GM19035 (cell line): ENCODE measurements around the gene TMOD3.
"Not testable (repeated sequence)": the region's sequence is repeated elsewhere in the genome, so short reads cannot be mapped to it uniquely, and the experiment has no call there.

Source experiments
- ATAC-seq: cut with Tn5 transposase; IDR thresholded peaks from one replicate; pipeline ENCODE4 v1.9.1; 2021; ENCODE audit not compliant: unreplicated experiment

TMOD3 gene

DNA sequence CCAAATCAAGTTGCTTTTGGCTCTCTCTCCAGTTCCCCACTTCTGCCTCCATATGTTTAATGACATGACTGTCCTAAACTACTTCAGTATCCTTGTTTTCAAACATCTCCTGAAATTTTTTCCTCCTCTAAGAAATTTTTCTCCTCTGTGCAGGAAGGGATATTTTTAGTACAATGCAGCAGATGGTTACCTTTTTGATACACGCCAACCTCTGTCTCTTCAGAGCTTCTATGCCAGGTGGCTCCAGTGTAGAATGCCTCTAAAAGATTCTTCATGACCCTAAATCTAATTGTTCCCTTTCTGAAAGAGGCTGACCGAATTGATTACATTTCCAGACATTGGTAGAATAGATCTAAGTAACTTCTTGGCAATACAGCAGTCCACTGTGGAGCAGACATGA is 33.7 kb downstream of the TMOD3 start:
- ATAC-seq, result no peak

DNA sequence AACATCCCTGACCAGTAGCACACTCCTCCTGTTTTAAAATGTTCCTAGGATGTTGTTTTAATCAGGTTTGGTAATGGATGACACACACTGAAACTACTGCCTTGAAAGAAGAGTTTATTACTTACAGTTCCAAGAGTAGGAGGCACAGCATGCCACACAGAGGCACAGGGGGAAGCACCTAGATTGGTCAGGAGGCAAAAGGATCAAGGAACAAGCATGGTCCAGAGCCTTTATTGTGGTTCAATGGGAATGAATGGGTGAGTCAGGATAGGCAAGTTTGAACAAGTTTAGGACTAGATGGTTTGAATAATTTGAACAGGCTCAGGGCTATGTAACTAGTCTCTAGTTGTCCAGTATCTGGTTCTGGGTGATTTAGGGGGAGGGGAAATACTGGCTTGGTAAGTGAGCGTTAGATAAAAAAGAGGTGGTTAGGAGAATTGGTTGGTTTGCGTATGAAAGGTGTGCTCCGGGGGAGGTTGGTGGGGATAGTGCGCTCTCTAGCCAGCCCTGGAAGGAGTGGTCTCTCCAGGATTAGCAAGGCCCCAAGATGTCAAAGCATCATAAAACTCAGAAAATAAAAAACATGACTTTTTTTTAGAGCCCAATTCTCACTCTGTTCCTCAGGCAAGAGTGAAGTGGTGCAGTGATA is 35.1 kb downstream of the TMOD3 start:
- ATAC-seq, result no peak

DNA sequence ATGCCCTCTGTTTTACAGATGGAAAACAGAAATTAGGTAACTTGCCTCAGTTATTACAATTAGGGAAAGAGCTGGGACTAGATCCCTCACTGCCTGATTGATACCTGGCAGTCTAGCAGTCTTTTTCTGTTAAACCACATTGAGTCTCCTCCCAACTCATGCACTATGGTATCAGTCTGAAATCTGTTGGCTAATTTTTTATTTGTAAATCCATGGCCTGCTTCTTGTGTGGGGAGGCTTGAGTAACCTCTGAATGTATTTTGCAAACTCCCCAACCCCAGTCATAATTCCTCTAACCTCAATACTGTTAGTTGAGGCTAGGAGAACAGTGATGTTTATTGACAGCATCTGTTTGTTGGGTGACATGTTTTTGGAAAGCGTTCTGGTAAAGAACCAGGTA is 35.9 kb downstream of the TMOD3 start:
- no peak for ATAC-seq

DNA sequence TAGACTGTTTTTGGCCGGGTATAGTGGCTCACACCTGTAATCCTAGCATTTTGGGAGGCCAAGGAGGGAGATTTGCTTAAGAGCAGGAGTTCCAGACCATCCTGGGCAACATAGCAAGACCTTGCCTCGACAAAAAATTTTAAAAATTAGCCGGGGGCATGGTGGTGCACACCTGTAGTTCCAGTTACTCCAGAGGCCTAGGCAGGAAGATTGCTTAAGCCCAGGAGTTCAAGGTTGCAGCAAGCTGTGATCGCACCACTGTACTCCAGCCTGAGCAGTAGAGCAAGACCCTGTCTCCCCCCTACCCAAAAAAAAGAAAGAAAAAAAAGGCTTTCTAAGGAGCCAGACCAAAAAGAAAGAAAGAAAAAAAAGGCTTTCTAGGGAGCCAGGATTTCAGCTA is 36.7 kb downstream of the TMOD3 start:
- ATAC-seq, result no peak

DNA sequence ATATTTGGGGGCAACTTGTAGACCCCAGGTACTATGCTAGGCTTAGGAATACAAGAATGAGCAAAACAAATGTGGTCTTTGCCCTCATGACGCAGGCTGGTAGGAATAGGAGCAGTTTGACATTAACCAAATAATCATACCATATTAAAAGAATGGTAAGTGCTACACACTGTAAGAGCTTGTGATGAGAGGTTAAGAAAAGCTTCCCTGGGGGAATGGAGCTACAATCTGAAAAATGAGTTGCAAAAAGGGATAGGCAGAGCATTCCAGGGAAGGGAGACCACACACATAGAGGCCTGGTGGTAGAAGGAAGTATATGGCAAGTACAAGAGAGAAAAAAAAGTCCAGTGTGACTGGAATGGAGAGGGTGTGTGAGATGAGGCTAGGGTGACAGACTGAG is 37.3 kb downstream of the TMOD3 start:
- ATAC-seq, result no peak

DNA sequence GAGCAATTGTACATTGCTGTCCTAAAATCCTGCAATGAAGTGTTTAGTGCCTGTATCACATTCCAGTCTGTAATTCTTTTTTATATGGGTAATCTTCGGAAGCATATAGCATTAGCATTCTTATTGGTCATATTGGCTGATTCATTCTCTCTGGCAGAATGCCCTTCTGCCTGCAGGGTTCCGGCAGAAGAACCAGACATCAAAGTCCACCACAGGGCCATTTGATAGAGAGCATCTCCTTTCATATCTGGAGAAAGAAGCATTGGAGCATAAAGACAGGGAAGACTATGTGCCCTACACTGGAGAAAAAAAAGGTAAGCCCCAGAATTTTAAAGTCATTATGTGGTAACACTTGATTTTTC is 39.6 kb downstream of the TMOD3 start:
- no peak for ATAC-seq

DNA sequence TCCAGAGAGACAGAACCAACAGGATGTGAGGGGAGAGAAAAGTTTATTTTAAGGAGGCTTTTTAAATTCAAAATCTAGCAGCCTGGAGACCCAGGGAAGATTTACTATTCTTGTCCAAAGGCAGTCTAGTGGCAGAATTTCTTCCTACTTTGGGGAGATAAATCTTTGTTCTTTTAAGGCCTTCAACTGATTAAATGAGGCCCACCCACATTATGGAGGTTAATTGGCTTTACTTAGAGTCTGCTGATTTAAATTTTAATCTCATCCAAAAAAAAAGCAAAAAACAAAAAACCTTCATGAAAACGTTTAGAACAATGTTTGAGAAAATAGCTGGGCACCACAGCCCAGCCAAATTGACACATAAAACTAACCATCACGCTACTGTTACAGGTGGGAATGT is 41.3 kb downstream of the TMOD3 start:
- no peak for ATAC-seq

DNA sequence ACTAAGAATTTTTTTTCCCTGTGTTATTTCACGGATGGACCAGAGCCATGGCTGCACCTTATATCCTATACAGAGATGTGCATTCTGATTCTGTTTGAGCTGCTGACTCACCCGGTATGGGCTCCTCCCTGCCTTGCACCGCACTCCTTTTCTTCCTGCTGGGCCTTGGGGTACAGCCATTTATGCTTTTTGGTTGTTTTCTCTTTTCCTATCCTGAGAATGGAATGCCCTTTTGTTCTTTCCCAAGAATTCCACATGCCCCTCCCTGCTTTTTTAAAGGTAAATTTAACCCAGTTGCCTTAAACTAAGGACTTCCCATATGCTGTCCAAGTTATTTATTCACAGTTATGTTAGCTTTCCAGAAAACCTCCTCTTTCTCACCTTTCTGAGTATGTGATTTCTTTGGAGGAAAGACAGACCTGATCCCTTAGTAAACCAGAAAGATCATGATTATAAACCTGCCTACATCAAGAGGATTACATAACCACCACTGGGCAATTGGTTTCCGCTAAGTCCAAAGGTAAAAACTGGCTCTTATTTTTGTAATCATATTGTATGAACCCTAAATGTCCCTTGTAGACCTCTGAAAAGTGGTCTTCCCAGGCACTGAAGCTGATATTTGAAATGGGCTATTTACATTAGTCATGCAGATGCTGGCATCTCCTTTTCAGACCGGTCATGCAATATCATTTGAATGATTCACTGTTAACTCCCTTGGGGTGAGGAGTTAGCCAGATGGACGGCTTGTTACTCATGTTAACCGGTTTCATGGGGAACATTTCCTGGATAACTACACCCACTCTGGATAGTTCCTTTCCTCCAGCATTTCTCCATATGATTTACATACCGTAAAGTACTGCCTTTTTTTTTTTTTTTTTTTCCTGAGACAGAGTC is 45.5 kb downstream of the TMOD3 start:
- ATAC-seq, result no peak

DNA sequence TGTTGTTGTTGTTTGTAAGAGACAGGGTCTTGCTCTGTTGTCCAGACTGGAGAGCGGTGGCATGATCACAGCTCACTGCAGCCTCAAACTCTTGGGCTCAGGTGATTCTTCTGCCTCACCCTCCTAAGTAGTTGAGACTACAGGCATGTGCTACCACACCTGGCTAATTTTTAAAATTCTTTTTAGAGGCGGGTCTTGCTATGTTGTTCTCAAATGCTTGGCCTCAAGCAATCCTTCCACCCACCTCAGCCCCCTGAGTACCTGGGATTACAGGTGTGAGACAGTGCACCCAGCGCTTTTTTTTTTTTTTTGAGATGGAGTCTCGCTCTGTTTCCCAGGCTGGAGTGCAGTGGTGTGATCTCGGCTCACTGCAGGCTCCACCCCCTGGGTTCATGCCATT is 46.7 kb downstream of the TMOD3 start:
- no peak for ATAC-seq

DNA sequence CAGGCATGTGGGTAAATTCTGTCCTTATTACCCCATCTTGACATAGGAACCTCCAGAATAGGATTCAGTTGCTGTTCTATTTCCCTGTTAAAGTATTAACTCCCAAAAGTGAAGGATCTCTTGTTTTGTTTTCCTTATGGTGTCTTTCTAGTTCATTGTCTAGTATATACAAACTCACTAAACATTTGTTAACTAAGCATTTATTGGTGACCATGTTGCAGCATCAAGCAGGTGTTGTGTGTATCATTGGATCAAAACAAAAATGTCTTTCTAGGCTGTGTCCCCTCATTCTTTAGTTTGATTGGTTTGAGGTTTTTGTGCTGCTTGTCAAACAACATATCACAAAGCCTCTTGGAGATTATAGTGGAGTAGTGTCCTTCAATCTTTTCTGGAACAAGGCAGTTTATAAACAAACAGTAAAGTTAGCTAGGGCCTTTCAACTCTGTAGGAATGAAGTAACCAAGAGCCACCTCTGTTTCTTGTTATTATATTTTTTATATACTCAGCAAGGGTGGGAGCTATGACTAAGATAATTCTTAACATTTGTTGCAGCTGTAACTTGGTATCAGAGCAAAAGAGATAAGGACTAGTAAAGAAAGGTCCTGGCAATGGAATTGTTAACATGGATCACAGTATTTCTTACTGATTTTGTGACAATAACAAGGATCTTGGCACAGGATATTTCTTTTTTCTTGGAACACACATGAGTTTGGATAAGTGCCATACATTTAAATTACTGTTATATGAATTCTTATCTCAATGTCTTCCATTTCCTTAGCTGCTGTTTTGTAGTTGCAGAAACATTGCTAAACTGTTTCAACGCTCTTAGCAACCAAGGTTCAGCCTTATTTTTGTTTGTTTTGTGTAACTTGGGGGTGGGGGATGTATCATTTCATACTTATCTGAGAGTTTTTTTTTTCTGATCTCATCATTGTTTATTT is 49.3 kb downstream of the TMOD3 start:
- no peak for ATAC-seq

DNA sequence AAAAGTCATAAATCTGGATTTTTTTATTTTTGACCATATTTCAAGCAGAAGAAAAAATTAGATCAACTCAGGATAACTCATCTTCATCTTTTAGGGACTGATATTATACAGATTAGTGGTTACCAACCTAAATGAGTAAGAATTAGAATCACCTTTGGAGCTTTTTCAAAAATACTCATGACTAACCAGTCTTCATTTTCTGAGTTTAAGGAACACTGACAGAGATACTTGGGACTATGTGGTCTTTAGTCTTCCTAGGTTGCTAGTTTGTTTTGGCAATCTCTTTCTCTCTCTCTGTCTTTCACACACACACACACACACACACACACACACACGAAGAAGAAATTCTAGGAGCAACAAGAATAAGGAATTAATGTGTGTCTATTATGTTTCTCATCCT is 50.1 kb downstream of the TMOD3 start:
- no peak for ATAC-seq

DNA sequence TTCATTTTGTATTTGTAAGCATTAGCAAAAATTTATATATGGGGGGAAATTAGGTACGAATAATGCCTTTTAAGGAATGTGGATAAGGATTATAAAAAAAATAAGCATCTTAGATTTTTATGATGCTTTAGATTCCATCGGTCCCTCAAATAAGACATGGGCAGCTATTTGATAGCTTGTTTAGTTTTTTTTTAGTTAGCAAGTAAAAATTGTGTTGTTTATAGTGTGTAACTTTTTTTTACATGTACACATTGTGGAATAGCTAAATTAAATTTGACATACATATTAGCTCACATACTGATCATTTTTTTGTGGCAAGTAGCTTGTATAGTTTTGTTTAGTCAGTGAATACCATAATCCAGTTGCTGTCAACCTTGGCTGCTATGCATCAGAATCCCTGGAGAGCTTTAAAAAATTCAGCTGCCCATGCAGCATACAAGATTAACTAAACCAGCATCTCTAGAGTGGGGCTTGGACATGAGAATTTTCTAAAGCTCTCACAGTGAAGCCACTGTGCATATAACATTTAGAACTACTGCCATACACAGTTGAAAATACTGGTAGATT is 53.9 kb downstream of the TMOD3 start:
- ATAC-seq, result no peak

DNA sequence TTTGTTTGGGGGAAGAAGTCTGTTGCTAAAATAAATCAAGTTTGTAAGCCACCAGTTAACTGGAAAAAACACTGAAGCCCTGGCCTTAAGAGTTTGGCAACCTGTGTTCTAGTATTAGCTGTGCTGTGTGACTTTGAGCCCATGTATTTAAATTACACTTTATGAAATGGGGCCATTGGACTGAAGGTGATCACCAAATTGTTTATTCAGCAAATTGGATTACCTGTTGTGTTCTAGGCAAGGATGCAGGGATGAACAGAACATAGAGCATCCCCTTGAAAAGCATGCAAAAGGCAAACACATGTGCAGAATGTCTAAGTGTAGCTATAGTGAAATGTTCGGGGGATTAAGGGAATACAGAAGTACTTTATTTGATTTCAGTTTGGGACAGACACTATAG is 54.6 kb downstream of the TMOD3 start:
- ATAC-seq, result no peak

DNA sequence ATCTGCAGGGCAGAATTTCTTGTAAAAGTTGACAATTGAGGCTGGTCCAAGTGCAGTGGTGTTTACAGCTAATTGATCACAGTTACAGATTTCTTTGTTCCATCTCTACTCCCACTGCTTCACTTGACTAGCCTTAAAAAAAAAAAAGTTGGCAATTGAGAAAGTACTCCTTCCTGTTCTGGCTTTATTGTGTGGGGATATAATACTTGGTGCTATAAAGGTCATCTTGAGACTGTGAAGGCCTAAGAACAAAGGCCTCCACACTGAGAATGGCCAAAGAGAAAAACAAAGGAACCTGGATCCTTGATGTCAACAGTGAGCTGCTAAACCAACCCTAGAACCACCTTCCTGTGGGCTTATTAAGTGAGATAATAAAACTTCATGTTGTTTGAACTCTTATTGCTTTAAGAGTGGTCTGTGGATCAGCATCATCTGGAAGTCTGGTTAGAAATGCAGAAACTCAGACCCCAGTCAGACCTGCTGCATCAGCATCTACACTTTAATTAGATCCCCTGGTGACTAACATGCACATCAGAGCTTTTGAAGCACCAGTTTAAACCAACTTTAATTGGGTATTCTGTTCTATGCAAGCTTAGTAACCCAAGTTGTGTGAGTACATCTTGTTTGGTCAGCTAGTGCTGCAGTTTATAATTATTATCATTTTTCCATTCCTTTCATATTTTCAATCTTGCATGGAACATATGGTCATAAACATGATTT is 55.2 kb downstream of the TMOD3 start:
- no peak for ATAC-seq

DNA sequence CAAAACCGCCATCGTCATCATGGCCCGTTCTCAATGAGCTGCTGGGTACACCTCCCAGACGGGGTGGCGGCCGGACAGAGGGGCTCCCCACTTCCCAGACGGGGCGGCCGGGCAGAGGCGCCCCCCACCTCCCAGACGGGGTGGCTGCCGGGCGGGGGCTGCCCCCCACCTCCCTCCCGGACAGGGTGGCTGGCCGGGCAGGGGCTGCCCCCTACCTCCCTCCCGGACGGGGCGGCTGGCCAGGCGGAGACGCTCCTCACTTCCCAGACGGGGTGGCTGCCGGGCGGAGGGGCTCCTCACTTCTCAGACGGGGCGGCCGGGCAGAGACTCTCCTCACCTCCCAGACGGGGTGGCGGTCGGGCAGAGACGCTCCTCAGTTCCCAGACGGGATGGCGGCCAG is 56.3 kb downstream of the TMOD3 start:
- ATAC-seq, result not testable (repeated sequence)

DNA sequence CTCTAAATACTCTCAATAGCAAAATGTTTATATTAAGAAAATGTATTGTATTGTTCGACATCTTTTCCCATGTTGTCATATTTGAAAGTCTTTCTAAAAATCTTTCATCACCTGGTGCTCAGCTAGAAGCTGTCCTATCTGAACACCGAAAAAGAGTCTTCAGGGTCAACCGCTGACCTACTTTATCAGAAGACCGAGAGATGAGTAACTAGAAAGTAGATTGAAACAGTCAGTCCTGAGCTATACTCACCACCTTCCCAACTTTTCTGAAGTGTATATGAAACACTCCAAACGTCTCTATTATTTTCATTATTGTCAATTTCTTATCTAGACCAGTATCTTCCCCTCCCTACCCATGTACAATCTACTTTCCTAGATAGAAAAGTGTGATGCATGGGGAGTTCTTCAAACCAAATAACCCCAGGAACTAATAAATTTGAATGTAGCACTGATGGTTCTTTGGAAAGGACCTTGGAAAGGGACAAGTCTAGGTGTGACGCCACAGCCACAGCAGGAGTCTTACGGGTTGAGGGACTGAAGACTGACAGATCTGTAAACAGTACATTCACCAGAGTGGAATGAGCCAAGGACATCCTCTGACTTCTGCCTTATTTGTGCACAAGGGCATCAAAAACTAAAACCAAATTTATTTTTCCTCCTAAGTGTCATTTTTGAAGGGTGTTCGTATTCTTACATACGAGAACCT is 58.6 kb downstream of the TMOD3 start:
- ATAC-seq, result no peak

DNA sequence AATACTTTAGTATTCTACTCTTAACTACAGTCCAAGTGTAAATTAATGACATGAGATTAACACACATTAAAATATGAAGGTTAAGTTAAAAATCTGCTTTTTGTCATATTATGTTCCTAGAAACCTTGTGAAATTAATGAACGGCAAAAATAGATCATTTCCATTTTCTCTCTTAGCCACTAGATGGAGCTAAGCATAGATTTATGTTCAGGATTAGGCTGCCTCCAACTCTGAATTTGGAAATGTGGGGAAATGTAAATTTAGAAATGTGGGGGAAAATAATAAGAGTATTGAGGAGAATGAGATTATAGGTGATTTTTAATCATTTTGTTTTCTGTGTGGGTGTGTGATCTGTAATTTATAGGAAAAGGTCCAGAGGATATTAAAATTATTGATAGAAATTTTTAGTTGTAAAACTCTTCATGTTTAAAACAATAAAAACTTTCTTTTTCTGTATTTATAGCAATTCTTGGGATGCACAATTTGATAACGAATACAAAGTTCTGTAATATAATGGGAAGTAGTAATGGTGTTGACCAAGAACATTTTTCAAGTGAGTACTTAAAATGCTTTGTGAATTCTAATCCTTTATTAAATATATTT is 59.2 kb downstream of the TMOD3 start:
- no peak for ATAC-seq

DNA sequence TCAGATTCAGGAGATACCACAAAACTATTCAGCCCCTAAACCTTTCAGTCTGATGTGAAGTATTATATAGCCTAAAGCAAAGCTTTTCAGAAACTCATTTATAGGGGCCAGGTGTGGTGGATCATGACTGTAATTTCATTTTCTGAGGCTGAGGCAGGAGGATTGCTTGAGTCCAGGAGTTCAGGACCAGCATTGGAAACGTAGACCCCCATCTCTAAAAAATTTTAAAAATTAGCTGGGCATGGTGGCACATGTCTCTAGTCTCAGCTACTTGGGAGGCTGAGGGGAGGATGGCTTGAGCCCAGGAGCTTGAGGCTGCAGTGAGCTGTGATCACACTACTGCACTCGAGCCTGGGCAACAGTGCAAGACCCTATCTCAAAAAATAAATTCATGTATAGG is 60.0 kb downstream of the TMOD3 start:
- ATAC-seq, result no peak

DNA sequence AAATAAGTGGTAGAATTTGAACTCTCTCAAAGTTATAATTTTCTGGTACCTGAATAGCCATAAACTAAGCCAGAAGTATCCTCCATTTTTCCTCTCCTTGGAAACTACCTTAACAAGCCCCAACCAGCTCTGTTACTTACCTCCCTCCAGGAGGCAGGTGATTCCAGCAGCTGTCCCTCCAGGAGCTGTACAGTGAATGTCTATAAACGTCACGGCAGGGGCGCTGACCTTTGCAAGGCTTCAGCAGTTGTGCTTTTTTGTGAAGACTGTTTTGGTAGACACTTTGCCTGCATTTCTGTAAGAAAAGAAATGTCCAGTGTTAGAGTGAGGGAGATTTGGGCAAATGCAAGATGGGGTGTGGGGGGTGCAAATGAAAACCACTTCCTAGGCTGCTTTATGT is 75.0 kb downstream of the TMOD3 start:
- ATAC-seq, result no peak

DNA sequence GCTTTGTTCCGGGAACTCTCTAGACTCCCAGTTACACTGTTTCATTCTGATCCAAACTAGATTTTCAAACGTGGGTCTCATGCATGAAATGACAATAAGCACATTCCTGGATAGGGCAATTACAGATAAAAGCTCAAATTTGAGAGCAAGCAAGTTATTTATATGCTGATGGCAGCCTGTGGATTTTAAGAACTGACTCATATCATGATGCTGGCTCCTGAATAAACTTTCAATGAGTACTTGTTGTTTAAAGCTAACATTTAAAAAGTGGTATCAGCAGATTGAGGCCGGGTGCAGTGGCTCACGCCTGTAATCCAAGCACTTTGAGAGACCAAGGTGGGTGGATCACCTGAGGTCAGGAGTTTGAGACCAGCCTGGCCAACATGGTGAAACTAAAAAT is 75.5 kb downstream of the TMOD3 start:
- ATAC-seq, result no peak
